B cell (primary cell): ENCODE results near the gene SLC16A9. TPM values are rescaled to one million over a fixed set of nuclear protein-coding genes. Genes with fewer than 3 reads are reported as not detected.

Experiments
- ATAC-seq: fragments of 200-7000 bp; cut with Tn5 transposase; one replicate; pipeline ENCODE4 v1.10.0; 2021; ENCODE audit warnings: low read depth, mild to moderate bottlenecking, moderate number of reproducible peaks, moderate library complexity
- CTCF ChIA-PET: fragments of 350-600 bp; sonication (Branson Sonifier 250); formaldehyde crosslinking; loops from one replicate; lab custom pipeline; 2021; ENCODE audit warnings: antibody characterized with exemption, inconsistent platforms; lab: Charles Lee
- POLR2A ChIA-PET: fragments of 350-600 bp; sonication (Branson Sonifier 250); formaldehyde crosslinking; loops from one replicate; lab custom pipeline; 2021; ENCODE audit warnings: antibody characterized with exemption; lab: Charles Lee
- DNase-seq: peaks from one replicate; pipeline ENCODE4 v3.0.0; 2013
- H2AFZ ChIP-seq: 2 replicates; pipeline ENCODE4 v1.6.1; 2012; ENCODE audit warnings: mild to moderate bottlenecking, low read depth, low read length; ENCODE audit not compliant: insufficient read depth, poor library complexity, severe bottlenecking
- H3K27ac ChIP-seq, 2 donors: 1 replicate in 1 of 2; 2 replicates in 1 of 2; pipeline ENCODE4 v1.5.1; 2012 to 2013; ENCODE audit warnings: low read length in 2 of 2, mild to moderate bottlenecking in 2 of 2, moderate library complexity in 1 of 2
- H3K27me3 ChIP-seq, 4 experiments: fragments of 200-600 bp in 1 of 4; sonication (generic) in 1 of 4; replicated peaks in 1 of 4; 1 replicate in 2 of 4; 2 replicates in 2 of 4; pipeline versions ENCODE4 v1.6.1 to v1.7.0; 2013 to 2016; ENCODE audit warnings: low read length in 3 of 4, mild to moderate bottlenecking in 2 of 4, mixed read lengths in 1 of 4, moderate library complexity in 1 of 4; ENCODE audit not compliant: insufficient read depth in 4 of 4, control insufficient read depth in 3 of 4; ENCODE audit errors: control extremely low read depth in 1 of 4
- H3K36me3 ChIP-seq, 2 experiments: replicated peaks in 1 of 2; 1 replicate in 1 of 2; 2 replicates in 1 of 2; pipeline versions ENCODE4 v1.6.1 to v1.7.1; 2013; ENCODE audit warnings: low read length in 1 of 2; ENCODE audit not compliant: insufficient read depth in 2 of 2, control insufficient read depth in 1 of 2; ENCODE audit errors: control extremely low read depth in 1 of 2, extremely low read depth in 1 of 2
- H3K4me1 ChIP-seq, 2 donors: fragments of 200-600 bp in 1 of 2; sonication (generic) in 1 of 2; 1 replicate in 1 of 2; 2 replicates in 1 of 2; pipeline versions ENCODE4 v1.5.1 to v1.6.1; 2013 to 2017; ENCODE audit warnings: low read length in 2 of 2; ENCODE audit not compliant: control insufficient read depth in 2 of 2, insufficient read depth in 2 of 2
- H3K4me2 ChIP-seq: replicated peaks from 2 replicates; pipeline ENCODE3; 2012; ENCODE audit warnings: mild to moderate bottlenecking, low read depth, low read length; ENCODE audit not compliant: poor library complexity, severe bottlenecking
- H3K4me3 ChIP-seq, 5 experiments: fragments of 200-600 bp in 1 of 5; sonication (generic) in 1 of 5; 1 replicate in 3 of 5; 2 replicates in 2 of 5; pipeline versions ENCODE4 v1.5.1 to v1.7.0; 2011 to 2016; ENCODE audit warnings: low read length in 4 of 5, mild to moderate bottlenecking in 4 of 5, low read depth in 2 of 5, control low read depth in 1 of 5, moderate library complexity in 1 of 5; ENCODE audit not compliant: insufficient read depth in 1 of 5; ENCODE audit errors: control extremely low read depth in 1 of 5, extremely low read depth in 1 of 5
- H3K79me2 ChIP-seq: fragments of 200-600 bp; sonication (generic); one replicate; pipeline ENCODE4 v1.6.0; 2016; ENCODE audit warnings: low read length; ENCODE audit not compliant: control insufficient read depth, insufficient read depth
- H3K9ac ChIP-seq: fragments of 200-600 bp; sonication (generic); 2 replicates; pipeline ENCODE4 v1.6.1; 2017; ENCODE audit warnings: mild to moderate bottlenecking, low read length, moderate library complexity
- H3K9me3 ChIP-seq, 3 donors: one replicate each; pipeline versions ENCODE4 v1.6.1 to v1.7.1; 2013; ENCODE audit warnings: low read length in 2 of 3; ENCODE audit not compliant: control insufficient read depth in 2 of 3, insufficient read depth in 1 of 3; ENCODE audit errors: control extremely low read depth in 1 of 3
- H4K20me1 ChIP-seq: 2 replicates; pipeline ENCODE4 v1.6.0; 2012; ENCODE audit warnings: mild to moderate bottlenecking, low read length; ENCODE audit not compliant: insufficient read depth, control insufficient read depth, poor library complexity, severe bottlenecking
- H3K27ac Mint-ChIP-seq: one replicate; pipeline ENCODE4 v1.8.0; 2021; ENCODE audit warnings: mixed read lengths
- H3K27me3 Mint-ChIP-seq: one replicate; pipeline ENCODE4 v1.8.0; 2021; ENCODE audit warnings: mixed read lengths
- H3K4me1 Mint-ChIP-seq: one replicate; pipeline ENCODE4 v1.8.0; 2021; ENCODE audit warnings: mixed read lengths
- H3K4me3 Mint-ChIP-seq: one replicate; pipeline ENCODE4 v1.8.0; 2021; ENCODE audit warnings: mixed read lengths
- H3K9me3 Mint-ChIP-seq: one replicate; pipeline ENCODE4 v1.8.0; 2022; ENCODE audit warnings: mixed read lengths; ENCODE audit not compliant: insufficient read depth
- CTCF ChIP-seq: fragments of 200-600 bp; IDR thresholded peaks from one replicate; pipeline ENCODE4 v1.8.0; 2022; ENCODE audit warnings: antibody characterized with exemption, mild to moderate bottlenecking
- EZH2 ChIP-seq: IDR thresholded peaks from 2 replicates; pipeline ENCODE4 v1.6.1; 2012; ENCODE audit warnings: borderline replicate concordance, low read depth, mild to moderate bottlenecking, moderate library complexity, low read length; ENCODE audit not compliant: insufficient read depth, poor library complexity, severe bottlenecking
- WGBS: methylation state at CpG from one replicate; pipeline ENCODE4 v1.1.5; 2013; ENCODE audit warnings: missing lambda C conversion rate; ENCODE audit not compliant: insufficient coverage; 5-methylcytosine and 5-hydroxymethylcytosine counted together
- intact Hi-C: fragments of 100-400 bp; cut with micrococcal nuclease; formaldehyde crosslinking; loops from one replicate; pipeline ENCODE4 v1.10.0; 2022
- polyA plus RNA-seq: library from polyadenylated mRNA; depleted of rRNA; stranded (reverse); fragments of >200 nt; gene quantifications from 2 replicates; pipeline ENCODE4 v1.2.3, GENCODE V29; 2012
- total RNA-seq, 2 donors: library from RNA; stranded (reverse); fragments of 120-200 nt in 1 of 2; gene quantifications; 1 replicate in 1 of 2; 2 replicates in 1 of 2; pipeline versions ENCODE4 v1.2.3 to v1.2.4, GENCODE V29; 2013 to 2022

SLC16A9 gene
- total and polyA plus RNA-seq, 2 donors (not counting 1 experiment from before 2014, with no cell fraction given): 0.04 TPM; not detected in 1

GRCh38 chr10:59675812-59676211 is 33.8 kb downstream of the SLC16A9 start:
- no peak for DNase-seq
- H3K27ac Mint-ChIP-seq: no peak overlapping the region
- no peaks in the 10 kb centered on the region for H3K9me3 ChIP-seq
- H3K4me2 ChIP-seq: no peak overlapping the region
- no peaks in the 10 kb centered on the region for H3K36me3 ChIP-seq
- H3K27me3 ChIP-seq: no peaks in the 10 kb centered on the region
- peaks cover 24 to 35% of the 10 kb centered on the region in 2 donors for H3K4me1 ChIP-seq
- ChIA-PET CTCF (no interaction called here), POLR2A (no interaction called here)
- intact Hi-C loops: no loop called here
- no peaks in the 10 kb centered on the region for H3K27me3 Mint-ChIP-seq
- H2AFZ ChIP-seq: no peak overlapping the region
- no peak for ATAC-seq
- no peak overlapping the region for H3K4me3 Mint-ChIP-seq
- no peaks in the 10 kb centered on the region for H4K20me1 ChIP-seq
- H3K9me3 Mint-ChIP-seq: no peaks in the 10 kb centered on the region
- no peak overlapping the region for H3K9ac ChIP-seq
- WGBS: no CpG with 5 or more reads among the region's 2 CpGs
- TF ChIP-seq CTCF (no peak), EZH2 (no peak)
- H3K79me2 ChIP-seq: no peaks in the 10 kb centered on the region
- no peak overlapping the region for H3K27ac ChIP-seq
- no peak overlapping the region for H3K4me3 ChIP-seq
- peaks cover 33% of the 10 kb centered on the region for H3K4me1 Mint-ChIP-seq

- H3K4me2 ChIP-seq: no peak overlapping the region
- POLR2A ChIA-PET: no interaction called here
- no peaks in the 10 kb centered on the region for H3K9me3 Mint-ChIP-seq
- no peak overlapping the region for H3K4me3 ChIP-seq
- no peak for ATAC-seq
- CTCF ChIA-PET: no interaction called here
- H3K9me3 ChIP-seq: no peaks in the 10 kb centered on the region
- H3K4me1 Mint-ChIP-seq: peaks cover 39% of the 10 kb centered on the region
- no peak for DNase-seq
- no peak overlapping the region for H2AFZ ChIP-seq
- H3K27ac Mint-ChIP-seq: no peak overlapping the region
- no CpG with 5 or more reads among the region's 1 CpG for WGBS
- no peaks in the 10 kb centered on the region for H4K20me1 ChIP-seq
- no peak overlapping the region for H3K27ac ChIP-seq
- no peaks in the 10 kb centered on the region for H3K27me3 ChIP-seq
- H3K9ac ChIP-seq: no peak overlapping the region
- no peak for TF ChIP-seq EZH2
- TF ChIP-seq CTCF: no peak
- no peaks in the 10 kb centered on the region for H3K27me3 Mint-ChIP-seq
- no peak overlapping the region for H3K4me3 Mint-ChIP-seq
- no peaks in the 10 kb centered on the region for H3K36me3 ChIP-seq
- intact Hi-C loops: no loop called here
- H3K79me2 ChIP-seq: no peaks in the 10 kb centered on the region
- peaks cover 24 to 35% of the 10 kb centered on the region in 2 donors for H3K4me1 ChIP-seq
These were observed 35.3 kb downstream of the SLC16A9 start for GRCh38 chr10:59674215-59674836.
